Osteoblast (primary cell): Measurements from ENCODE around the gene PLAAT2. TPM values are rescaled to one million over a fixed set of nuclear protein-coding genes. Genes with fewer than 3 reads are reported as not detected.
A peak's percentile ranks its signal among the peaks of the same experiment; 100 is the strongest.
"Not testable (repeated sequence)": the region's sequence is repeated elsewhere in the genome, so short reads cannot be mapped to it uniquely, and the experiment has no call there.

ENCODE experiments used
- DNase-seq: peaks from one replicate; pipeline ENCODE4 v3.0.0; 2011; ENCODE audit warnings: low spot score, mixed read lengths; ENCODE audit not compliant: insufficient read length; ENCODE audit errors: missing footprints
- H2AFZ ChIP-seq: 2 replicates; pipeline ENCODE4 v1.6.0; 2011; ENCODE audit warnings: mild to moderate bottlenecking, low read length
- H3K27ac ChIP-seq: 2 replicates; pipeline ENCODE4 v1.5.1; 2011; ENCODE audit warnings: mild to moderate bottlenecking, low read depth, low read length, moderate library complexity
- H3K27me3 ChIP-seq: 2 replicates; pipeline ENCODE4 v1.6.0; 2012; ENCODE audit warnings: mild to moderate bottlenecking, control low read depth, inconsistent platforms, low read length, moderate library complexity; ENCODE audit not compliant: insufficient read depth
- H3K36me3 ChIP-seq: 2 replicates; pipeline ENCODE4 v1.5.1; 2011; ENCODE audit warnings: mild to moderate bottlenecking, low read length, control low read depth, moderate library complexity; ENCODE audit not compliant: insufficient read depth
- H3K4me1 ChIP-seq: 2 replicates; pipeline ENCODE4 v1.5.1; 2011; ENCODE audit warnings: mild to moderate bottlenecking, low read length, control low read depth, moderate library complexity; ENCODE audit not compliant: insufficient read depth
- H3K4me2 ChIP-seq: 2 replicates; pipeline ENCODE4 v1.6.0; 2011; ENCODE audit warnings: mild to moderate bottlenecking, low read length; ENCODE audit not compliant: insufficient read depth
- H3K4me3 ChIP-seq: fragments of 200-600 bp; sonication (generic); 3 replicates; pipeline ENCODE4 v1.5.1; 2012; ENCODE audit warnings: mild to moderate bottlenecking, low read length, inconsistent platforms; ENCODE audit not compliant: insufficient read depth
- H3K79me2 ChIP-seq: 2 replicates; pipeline ENCODE4 v1.6.0; 2012; ENCODE audit warnings: mild to moderate bottlenecking, low read length, control low read depth, inconsistent platforms; ENCODE audit not compliant: insufficient read depth
- H3K9me3 ChIP-seq: 2 replicates; pipeline ENCODE4 v1.5.1; 2011; ENCODE audit warnings: low read depth, low read length, control low read depth
- H4K20me1 ChIP-seq: 2 replicates; pipeline ENCODE4 v1.6.0; 2012; ENCODE audit warnings: mild to moderate bottlenecking, low read length, control low read depth; ENCODE audit not compliant: insufficient read depth
- CTCF ChIP-seq: IDR thresholded peaks from 2 replicates; pipeline ENCODE4 v1.5.1; 2011; ENCODE audit warnings: mild to moderate bottlenecking, low read depth, low read length, moderate library complexity; ENCODE audit errors: extremely low read depth
- total RNA-seq: library from RNA; depleted of rRNA; stranded (reverse); fragments of >200 nt; gene quantifications from 2 replicates; pipeline ENCODE4 v1.2.3, GENCODE V29; 2012

Gene PLAAT2
- total RNA-seq, 1 donor = not detected

GRCh38 chr11:63608353-63609345 lies 45.5 kb upstream of the PLAAT2 start:
- Histone ChIP-seq H3K4me1 (peaks cover 52% of the 10 kb centered on the region), H3K36me3 (no peaks in the 10 kb centered on the region), H4K20me1 (no peaks in the 10 kb centered on the region), H3K27ac (peak overlapping the region; percentile 73), H2AFZ (no peak overlapping the region), H3K4me3 (peak overlapping the region; percentile 38), H3K27me3 (no peaks in the 10 kb centered on the region), H3K79me2 (peaks cover 42% of the 10 kb centered on the region), H3K4me2 (peak overlapping the region; percentile 63), H3K9me3 (no peaks in the 10 kb centered on the region)
- peak; percentile 90 for DNase-seq
- TF ChIP-seq CTCF = no peak

GRCh38 chr11:63603180-63603518 lies 40.0 kb upstream of the PLAAT2 start:
- no peak overlapping the region for H2AFZ ChIP-seq
- H3K4me1 ChIP-seq = peaks cover 31% of the 10 kb centered on the region
- TF ChIP-seq CTCF = no peak
- no peaks in the 10 kb centered on the region for H3K9me3 ChIP-seq
- H3K27ac ChIP-seq = peak overlapping the region; percentile 92
- DNase-seq = peak; percentile 58
- no peaks in the 10 kb centered on the region for H3K36me3 ChIP-seq
- no peaks in the 10 kb centered on the region for H3K27me3 ChIP-seq
- peak overlapping the region; percentile 62 for H3K4me2 ChIP-seq
- H4K20me1 ChIP-seq = no peaks in the 10 kb centered on the region
- no peak overlapping the region for H3K4me3 ChIP-seq
- peaks cover 48% of the 10 kb centered on the region for H3K79me2 ChIP-seq

- peak; percentile 89 for DNase-seq
- Histone ChIP-seq H3K4me2 (peak overlapping the region; percentile 62), H3K79me2 (peaks cover 44% of the 10 kb centered on the region), H3K4me1 (peaks cover 28% of the 10 kb centered on the region), H3K27ac (peak overlapping the region; percentile 92)
- H3K27me3 ChIP-seq, H3K9me3 ChIP-seq, H3K36me3 ChIP-seq, H2AFZ ChIP-seq, H3K4me3 ChIP-seq, H4K20me1 ChIP-seq: not testable (repeated sequence)
Measured at GRCh38 chr11:63602290-63603179, 39.4 kb upstream of the PLAAT2 start.

- no peak for TF ChIP-seq CTCF
- no peaks in the 10 kb centered on the region for H3K9me3 ChIP-seq
- H3K27me3 ChIP-seq = no peaks in the 10 kb centered on the region
- H3K4me2 ChIP-seq = peak overlapping the region; percentile 10
- H3K79me2 ChIP-seq = peaks cover 20% of the 10 kb centered on the region
- H3K27ac ChIP-seq = peak overlapping the region; percentile 32
- H3K4me1 ChIP-seq = peaks cover 32% of the 10 kb centered on the region
- peak; percentile 95 for DNase-seq
- no peak overlapping the region for H3K4me3 ChIP-seq
- no peak overlapping the region for H2AFZ ChIP-seq
- H3K36me3 ChIP-seq = no peaks in the 10 kb centered on the region
- no peaks in the 10 kb centered on the region for H4K20me1 ChIP-seq
Measured at GRCh38 chr11:63599211-63600122, 36.3 kb upstream of the PLAAT2 start.
